SK-N-MC (cell line): Measurements from ENCODE around the gene CDV3.

Source experiments
- EZH2 ChIP-seq: fragments of 200-600 bp; sonication (generic); IDR thresholded peaks from one replicate; pipeline ENCODE4 v1.6.1; 2017; ENCODE audit warnings: antibody characterized with exemption
- FOXP2 ChIP-seq: optimal IDR thresholded peaks from 2 replicates; pipeline ENCODE3; 2011; ENCODE audit warnings: mild to moderate bottlenecking, moderate library complexity; ENCODE audit not compliant: insufficient read depth; ENCODE audit errors: extremely low read length, control extremely low read depth
- POLR2AphosphoS5 ChIP-seq: IDR thresholded peaks from 2 replicates; pipeline ENCODE4 v1.6.1; 2012; ENCODE audit warnings: mild to moderate bottlenecking, low read depth, low read length, borderline replicate concordance

- TF ChIP-seq POLR2AphosphoS5 (no peak), EZH2 (no peak), FOXP2 (no peak)
Observed at GRCh38 chr3:133608388-133608787, 34.9 kb downstream of the CDV3 start.
